Left lobe of liver (tissue), 2 donors: ENCODE data around the gene GTF3C4. TPM values are rescaled to one million over a fixed set of nuclear protein-coding genes. Genes with fewer than 3 reads are reported as not detected.

Experiments used
- ATAC-seq: fragments of 200-7000 bp; cut with Tn5 transposase; one replicate; pipeline ENCODE4 v1.9.1; 2020; ENCODE audit warnings: mild to moderate bottlenecking, moderate library complexity
- DNase-seq: peaks from one replicate; pipeline ENCODE4 v3.0.0-alpha.2; 2020; ENCODE audit warnings: low spot score
- total RNA-seq: library from RNA; stranded (reverse); gene quantifications from one replicate; pipeline ENCODE4 v1.2.1, GENCODE V29; 2021
- donor health status: DM: no; HTN: no; CAD: no; lungs with moderate emphysema.
- donor health status: DM: no; HTN: yes; CAD: no.

The GTF3C4 gene
- total RNA-seq, 1 donor from 2014 or later: 6.1 TPM

GRCh38 chr9:132647806-132648205, 22.5 kb upstream of the GTF3C4 start:
- no peak for DNase-seq
- no peak for ATAC-seq

GRCh38 chr9:132648283-132648682, 22.0 kb upstream of the GTF3C4 start:
- DNase-seq (no peak), ATAC-seq (no peak)

GRCh38 chr9:132648685-132649084, 21.6 kb upstream of the GTF3C4 start:
- ATAC-seq (no peak), DNase-seq (no peak)

- DNase-seq (no peak), ATAC-seq (peak; percentile 27)
Measured at GRCh38 chr9:132651259-132651658, 19.0 kb upstream of the GTF3C4 start.

- ATAC-seq (no peak), DNase-seq (no peak)
Measured at GRCh38 chr9:132656299-132656698, 14.0 kb upstream of the GTF3C4 start.

GRCh38 chr9:132662152-132662945, 7.9 kb upstream of the GTF3C4 start:
- ATAC-seq: no peak
- DNase-seq: no peak

- ATAC-seq (no peak), DNase-seq (no peak)
Measured at GRCh38 chr9:132663117-132663516, 7.1 kb upstream of the GTF3C4 start.

GRCh38 chr9:132663851-132664250, 6.4 kb upstream of the GTF3C4 start:
- ATAC-seq (no peak), DNase-seq (no peak)

GRCh38 chr9:132669319-132669697, 956 bp upstream of the GTF3C4 start:
- ATAC-seq (peak; percentile 73), DNase-seq (no peak)

- ATAC-seq (peak; percentile 94), DNase-seq (peak; percentile 89)
Measured at GRCh38 chr9:132669698-132670456, 387 bp upstream of the GTF3C4 start, which contains the start of gene DDX31. TSS of gene DDX31 (minus strand) at chr9:132669983. CDS start at chr9:132669934, 49 bp downstream.

- DNase-seq (no peak), ATAC-seq (no peak)
Measured at GRCh38 chr9:132671620-132672412, 1.6 kb downstream of the GTF3C4 start.

GRCh38 chr9:132672413-132672690, 2.1 kb downstream of the GTF3C4 start:
- no peak for DNase-seq

GRCh38 chr9:132673355-132673754, 3.1 kb downstream of the GTF3C4 start:
- DNase-seq (no peak), ATAC-seq (no peak)

More at GRCh38 chr9:132672413-132672690, 2.1 kb downstream of the GTF3C4 start:
- ATAC-seq: no peak

- no peak for DNase-seq
- no peak for ATAC-seq
Measured at GRCh38 chr9:132674485-132674884, 4.2 kb downstream of the GTF3C4 start.

- DNase-seq (no peak), ATAC-seq (no peak)
Measured at GRCh38 chr9:132677976-132678375, 7.7 kb downstream of the GTF3C4 start.

- DNase-seq (no peak), ATAC-seq (no peak)
Measured at GRCh38 chr9:132679946-132680625, 9.8 kb downstream of the GTF3C4 start.

GRCh38 chr9:132681561-132681960, 11.3 kb downstream of the GTF3C4 start:
- no peak for ATAC-seq

GRCh38 chr9:132683873-132684272, 13.6 kb downstream of the GTF3C4 start:
- ATAC-seq: no peak
- DNase-seq: no peak

More at GRCh38 chr9:132681561-132681960, 11.3 kb downstream of the GTF3C4 start:
- DNase-seq: no peak

GRCh38 chr9:132690696-132691095, 20.4 kb downstream of the GTF3C4 start:
- no peak for DNase-seq
- no peak for ATAC-seq

GRCh38 chr9:132694144-132694543, 23.9 kb downstream of the GTF3C4 start:
- DNase-seq (no peak), ATAC-seq (no peak)

- ATAC-seq (no peak), DNase-seq (no peak)
Measured at GRCh38 chr9:132697230-132697629, 27.0 kb downstream of the GTF3C4 start.
